Loucy (cell line): ENCODE results near the gene ARHGDIG.

Source experiments
- EZH2phosphoT487 ChIP-seq: fragments of 200-600 bp; IDR thresholded peaks from 2 replicates; pipeline ENCODE4 v1.6.1; 2018; ENCODE audit warnings: antibody characterized with exemption, mild to moderate bottlenecking, moderate library complexity, borderline replicate concordance
- TF ChIP-seq, protein P1 (sequence below): fragments of 200-600 bp; sonication (generic); conservative IDR thresholded peaks from 2 replicates; pipeline ENCODE4 v1.5.1; 2014; ENCODE audit warnings: mild to moderate bottlenecking, antibody characterized with exemption, low read length

DNA sequence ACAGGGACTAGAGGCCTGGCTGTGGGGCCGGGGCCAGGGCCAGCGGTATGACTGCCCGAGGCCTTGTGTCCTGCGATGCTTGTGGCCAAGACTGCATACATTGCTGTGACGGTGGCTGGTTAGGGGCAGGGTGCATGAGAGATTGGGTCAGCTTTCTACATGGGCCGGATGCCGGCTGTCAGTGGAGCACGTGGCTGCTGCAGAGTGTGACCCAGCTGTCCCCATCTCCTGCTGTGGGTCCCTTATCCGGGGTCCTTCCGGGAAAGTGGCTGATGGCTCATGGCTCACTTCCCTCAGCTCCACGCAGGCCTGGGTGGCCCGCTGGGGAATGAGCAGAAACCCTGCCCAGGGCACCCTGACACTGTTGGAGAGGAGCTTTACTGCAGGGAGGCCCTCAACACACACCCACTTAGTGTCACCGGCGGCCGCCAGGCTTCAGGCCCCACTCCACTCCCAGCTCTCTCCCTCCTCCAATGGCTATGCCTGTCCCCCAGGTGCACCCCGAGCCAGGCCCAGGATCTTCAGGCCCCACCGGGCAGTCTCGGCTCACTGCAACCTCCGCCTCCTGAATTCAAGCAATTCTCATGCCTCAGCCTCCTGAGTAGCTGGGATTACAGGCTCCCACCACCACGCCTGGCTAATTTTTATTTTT is 3.8 kb upstream of the ARHGDIG start:
- TF ChIP-seq, protein P1, sequence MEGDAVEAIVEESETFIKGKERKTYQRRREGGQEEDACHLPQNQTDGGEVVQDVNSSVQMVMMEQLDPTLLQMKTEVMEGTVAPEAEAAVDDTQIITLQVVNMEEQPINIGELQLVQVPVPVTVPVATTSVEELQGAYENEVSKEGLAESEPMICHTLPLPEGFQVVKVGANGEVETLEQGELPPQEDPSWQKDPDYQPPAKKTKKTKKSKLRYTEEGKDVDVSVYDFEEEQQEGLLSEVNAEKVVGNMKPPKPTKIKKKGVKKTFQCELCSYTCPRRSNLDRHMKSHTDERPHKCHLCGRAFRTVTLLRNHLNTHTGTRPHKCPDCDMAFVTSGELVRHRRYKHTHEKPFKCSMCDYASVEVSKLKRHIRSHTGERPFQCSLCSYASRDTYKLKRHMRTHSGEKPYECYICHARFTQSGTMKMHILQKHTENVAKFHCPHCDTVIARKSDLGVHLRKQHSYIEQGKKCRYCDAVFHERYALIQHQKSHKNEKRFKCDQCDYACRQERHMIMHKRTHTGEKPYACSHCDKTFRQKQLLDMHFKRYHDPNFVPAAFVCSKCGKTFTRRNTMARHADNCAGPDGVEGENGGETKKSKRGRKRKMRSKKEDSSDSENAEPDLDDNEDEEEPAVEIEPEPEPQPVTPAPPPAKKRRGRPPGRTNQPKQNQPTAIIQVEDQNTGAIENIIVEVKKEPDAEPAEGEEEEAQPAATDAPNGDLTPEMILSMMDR = no peak
- no peak for TF ChIP-seq EZH2phosphoT487
